ENCODE data around the gene FOXP4.
"Not testable (repeated sequence)": the region's sequence is repeated elsewhere in the genome, so short reads cannot be mapped to it uniquely, and the experiment has no call there.

The FOXP4 gene

GRCh38 chr6:41602422-41602743 is 56.2 kb downstream of the FOXP4 start:
- DNase-seq = no peak

GRCh38 chr6:41602864-41603608 is 56.9 kb downstream of the FOXP4 start:
- peak; percentile 94 for DNase-seq

GRCh38 chr6:41604006-41604405 is 57.8 kb downstream of the FOXP4 start:
- DNase-seq = no peak

GRCh38 chr6:41605649-41606048 is 59.5 kb downstream of the FOXP4 start:
- DNase-seq = no peak

- no peak for DNase-seq
These were observed 60.9 kb downstream of the FOXP4 start for GRCh38 chr6:41607036-41607435.

GRCh38 chr6:41607736-41608135 is 61.6 kb downstream of the FOXP4 start:
- DNase-seq = no peak

GRCh38 chr6:41608443-41609151 is 62.4 kb downstream of the FOXP4 start:
- DNase-seq = no peak

GRCh38 chr6:41614715-41615114 is 68.5 kb downstream of the FOXP4 start:
- DNase-seq = no peak

GRCh38 chr6:41615311-41615710 is 69.1 kb downstream of the FOXP4 start:
- DNase-seq = no peak

- DNase-seq = no peak
These were observed 72.4 kb downstream of the FOXP4 start for GRCh38 chr6:41618598-41618997.

- DNase-seq = not testable (repeated sequence)
These were observed 73.0 kb downstream of the FOXP4 start for GRCh38 chr6:41619193-41619592.

GRCh38 chr6:41621367-41621766 is 75.2 kb downstream of the FOXP4 start:
- DNase-seq = no peak

- no peak for DNase-seq
These were observed 75.6 kb downstream of the FOXP4 start for GRCh38 chr6:41621802-41622201.

GRCh38 chr6:41622206-41622988 is 76.2 kb downstream of the FOXP4 start:
- no peak for DNase-seq

- no peak for DNase-seq
These were observed 77.1 kb downstream of the FOXP4 start for GRCh38 chr6:41623330-41623729.

- no peak for DNase-seq
These were observed 78.6 kb downstream of the FOXP4 start for GRCh38 chr6:41624621-41625380.

GRCh38 chr6:41625442-41625841 is 79.3 kb downstream of the FOXP4 start:
- peak; percentile 59 for DNase-seq

- DNase-seq = no peak
These were observed 79.8 kb downstream of the FOXP4 start for GRCh38 chr6:41626022-41626421.

- peak; percentile 25 for DNase-seq
These were observed 80.7 kb downstream of the FOXP4 start for GRCh38 chr6:41626917-41627316.

GRCh38 chr6:41629128-41629527 is 82.9 kb downstream of the FOXP4 start:
- no peak for DNase-seq

GRCh38 chr6:41630069-41630468 is 83.9 kb downstream of the FOXP4 start:
- DNase-seq = no peak

- DNase-seq = no peak
These were observed 84.8 kb downstream of the FOXP4 start for GRCh38 chr6:41630946-41631345.

- no peak for DNase-seq
These were observed 87.0 kb downstream of the FOXP4 start for GRCh38 chr6:41633056-41633634.

All from hematopoietic multipotent progenitor cell treated with erythropoietin and hydrocortisone succinate and interleukin-3 and kit ligand, for 6 days (in vitro differentiated cells).